H9 (cell line): ENCODE measurements around the gene TMEM50B. TPM values are rescaled to one million over a fixed set of nuclear protein-coding genes. Genes with fewer than 3 reads are reported as not detected.

ENCODE experiments used
- DNase-seq: peaks from one replicate; pipeline ENCODE4 v3.0.0-alpha.2; 2017
- H2AFZ ChIP-seq: one replicate; pipeline ENCODE4 v1.6.1; 2013; ENCODE audit warnings: mild to moderate bottlenecking, low read length, control low read depth, moderate library complexity
- H2AK5ac ChIP-seq: 2 replicates; pipeline ENCODE4 v1.6.1; 2013; ENCODE audit warnings: low read length, control low read depth, mixed read lengths; ENCODE audit not compliant: insufficient read length
- H2BK120ac ChIP-seq: one replicate; pipeline ENCODE4 v1.6.1; 2013; ENCODE audit warnings: low read depth, mild to moderate bottlenecking, low read length, control low read depth, inconsistent platforms; ENCODE audit not compliant: poor library complexity, severe bottlenecking
- H2BK12ac ChIP-seq: 2 replicates; pipeline ENCODE4 v1.6.1; 2013; ENCODE audit warnings: low read length, control low read depth, mixed read lengths, low read depth; ENCODE audit not compliant: insufficient read length
- H2BK15ac ChIP-seq: 2 replicates; pipeline ENCODE4 v1.6.1; 2013; ENCODE audit warnings: low read depth, low read length, control low read depth
- H2BK20ac ChIP-seq: one replicate; pipeline ENCODE4 v1.6.1; 2013; ENCODE audit warnings: low read depth, mild to moderate bottlenecking, low read length, control low read depth, inconsistent platforms; ENCODE audit not compliant: poor library complexity, severe bottlenecking
- H2BK5ac ChIP-seq: 2 replicates; pipeline ENCODE4 v1.6.1; 2013; ENCODE audit warnings: low read length, control low read depth, mixed read lengths; ENCODE audit not compliant: insufficient read length
- H3K14ac ChIP-seq: 2 replicates; pipeline ENCODE4 v1.6.1; 2013; ENCODE audit warnings: low read length, control low read depth; ENCODE audit not compliant: insufficient read depth
- H3K18ac ChIP-seq: 2 replicates; pipeline ENCODE4 v1.6.1; 2013; ENCODE audit warnings: low read depth, mild to moderate bottlenecking, mixed read lengths, low read length, control low read depth; ENCODE audit not compliant: insufficient read length
- H3K23ac ChIP-seq: 2 replicates; pipeline ENCODE4 v1.6.1; 2013; ENCODE audit warnings: low read length, control low read depth, mixed read lengths, low read depth; ENCODE audit not compliant: insufficient read length
- H3K23me2 ChIP-seq: 2 replicates; pipeline ENCODE4 v1.6.1; 2013; ENCODE audit warnings: low read depth, mild to moderate bottlenecking, mixed read lengths, low read length, control low read depth; ENCODE audit not compliant: insufficient read length, poor library complexity, severe bottlenecking
- H3K27ac ChIP-seq: 2 replicates; pipeline ENCODE4 v1.5.1; 2013; ENCODE audit warnings: low read length, control low read depth, mixed read lengths, low read depth; ENCODE audit not compliant: insufficient read length
- H3K27me3 ChIP-seq: 2 replicates; pipeline ENCODE4 v1.6.1; 2013; ENCODE audit warnings: low read length, control low read depth, inconsistent platforms; ENCODE audit not compliant: insufficient read depth
- H3K4ac ChIP-seq: 2 replicates; pipeline ENCODE4 v1.6.1; 2013; ENCODE audit warnings: low read depth, mild to moderate bottlenecking, control low read depth, inconsistent platforms, low read length, moderate library complexity
- H3K4me1 ChIP-seq: 2 replicates; pipeline ENCODE4 v1.6.1; 2013; ENCODE audit warnings: low read length, control low read depth, inconsistent platforms; ENCODE audit not compliant: insufficient read depth
- H3K4me2 ChIP-seq: 2 replicates; pipeline ENCODE4 v1.6.1; 2013; ENCODE audit warnings: low read length, control low read depth, mixed read lengths; ENCODE audit not compliant: insufficient read length, insufficient read depth
- H3K56ac ChIP-seq: 2 replicates; pipeline ENCODE4 v1.6.1; 2013; ENCODE audit warnings: low read depth, mild to moderate bottlenecking, mixed read lengths, low read length, control low read depth; ENCODE audit not compliant: insufficient read length
- H3K79me1 ChIP-seq: 2 replicates; pipeline ENCODE4 v1.6.1; 2013; ENCODE audit warnings: low read depth, mild to moderate bottlenecking, moderate library complexity, low read length, control low read depth, inconsistent platforms; ENCODE audit not compliant: insufficient read depth, poor library complexity, severe bottlenecking
- H3K79me2 ChIP-seq: 2 replicates; pipeline ENCODE4 v1.6.1; 2013; ENCODE audit warnings: low read length, control low read depth, inconsistent platforms; ENCODE audit not compliant: insufficient read depth
- H3K9ac ChIP-seq: 2 replicates; pipeline ENCODE4 v1.6.1; 2013; ENCODE audit warnings: low read length, control low read depth, mixed read lengths; ENCODE audit not compliant: insufficient read length; ENCODE audit errors: extremely low read depth
- H3K9me3 ChIP-seq: one replicate; pipeline ENCODE4 v1.6.1; 2013; ENCODE audit warnings: low read depth, low read length, inconsistent platforms; ENCODE audit not compliant: control insufficient read depth
- H3T11ph ChIP-seq: one replicate; pipeline ENCODE4 v1.6.1; 2013; ENCODE audit warnings: mild to moderate bottlenecking, low read length, control low read depth, inconsistent platforms
- H4K20me1 ChIP-seq: one replicate; pipeline ENCODE4 v1.6.1; 2013; ENCODE audit not compliant: control insufficient read depth, insufficient read length, insufficient read depth
- H4K5ac ChIP-seq: 2 replicates; pipeline ENCODE4 v1.6.1; 2013; ENCODE audit warnings: low read depth, mild to moderate bottlenecking, mixed read lengths, low read length, control low read depth; ENCODE audit not compliant: insufficient read length
- H4K8ac ChIP-seq: replicated peaks from 2 replicates; pipeline ENCODE4 v1.6.1; 2013; ENCODE audit warnings: low read length, control low read depth, mixed read lengths, low read depth; ENCODE audit not compliant: insufficient read length
- H4K91ac ChIP-seq: 2 replicates; pipeline ENCODE4 v1.6.1; 2013; ENCODE audit warnings: low read depth, mild to moderate bottlenecking, moderate library complexity, mixed read lengths, low read length, control low read depth; ENCODE audit not compliant: insufficient read length
- H3K27ac Mint-ChIP-seq, 3 experiments: 2 replicates in 2 of 3; 3 replicates in 1 of 3; pipeline ENCODE4 v1.8.0; 2020 to 2021; ENCODE audit warnings: mixed read lengths in 3 of 3, mild to moderate bottlenecking in 1 of 3, moderate library complexity in 1 of 3
- H3K27me3 Mint-ChIP-seq: 2 replicates; pipeline ENCODE4 v1.8.0; 2021; ENCODE audit warnings: low read depth, mild to moderate bottlenecking, moderate library complexity, mixed read lengths
- H3K36me3 Mint-ChIP-seq, 3 experiments: 2 replicates in 2 of 3; 3 replicates in 1 of 3; pipeline ENCODE4 v1.8.0; 2020 to 2021; ENCODE audit warnings: low read depth in 3 of 3, mixed read lengths in 3 of 3; ENCODE audit not compliant: insufficient read depth in 1 of 3
- H3K4me1 Mint-ChIP-seq, 2 experiments: 2 replicates each; pipeline ENCODE4 v1.8.0; 2020; ENCODE audit warnings: mixed read lengths in 2 of 2
- H3K4me3 Mint-ChIP-seq, 2 experiments: 2 replicates in 1 of 2; 3 replicates in 1 of 2; pipeline ENCODE4 v1.8.0; 2020 to 2021; ENCODE audit warnings: mild to moderate bottlenecking in 2 of 2, mixed read lengths in 2 of 2, moderate library complexity in 1 of 2
- H3K9me3 Mint-ChIP-seq, 2 experiments: 2 replicates in 1 of 2; 3 replicates in 1 of 2; pipeline ENCODE4 v1.8.0; 2020; ENCODE audit warnings: mild to moderate bottlenecking in 2 of 2, mixed read lengths in 2 of 2, moderate library complexity in 1 of 2
- CTCF ChIP-seq: fragments of 200-600 bp; sonication (generic); conservative IDR thresholded peaks from 3 replicates; pipeline ENCODE4 v1.8.0; 2021; ENCODE audit warnings: antibody characterized with exemption, mild to moderate bottlenecking
- WGBS: extraction: QIAGEN DNeasy Blood & Tissue Kit; methylation state at CpG from one replicate; pipeline ENCODE4 v1.1.7; 2013; ENCODE audit warnings: missing lambda C conversion rate, low lambda C conversion rate, mixed read lengths; ENCODE audit not compliant: insufficient read length; ENCODE audit errors: extremely low coverage; 5-methylcytosine and 5-hydroxymethylcytosine counted together
- total RNA-seq: library from RNA; stranded (reverse); gene quantifications from 2 replicates; pipeline ENCODE4 v1.2.1, GENCODE V29; 2021

The TMEM50B gene
- total RNA-seq, 1 experiment from 2014 or later, result 17.6 TPM

DNA sequence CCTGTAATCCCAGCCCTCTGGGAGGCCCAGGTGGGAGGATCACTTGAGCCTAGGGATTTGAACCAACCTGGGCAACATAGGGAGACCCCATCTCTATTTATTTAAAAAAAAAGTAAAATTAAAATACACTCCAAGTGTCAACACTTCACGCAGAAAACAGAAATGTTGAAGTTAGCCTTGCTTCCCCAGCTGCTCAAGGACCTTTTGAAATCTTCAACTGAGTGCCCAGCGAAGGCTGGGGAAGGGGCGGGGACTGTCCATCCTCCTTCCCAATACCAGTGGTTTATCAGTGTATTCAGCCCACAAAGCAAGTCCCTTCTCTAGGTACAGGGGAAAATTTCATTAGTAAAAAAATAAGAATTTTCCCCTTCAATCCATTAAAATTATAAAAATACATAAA, 14.0 kb upstream of the TMEM50B start:
- Histone ChIP-seq H3K23ac (no peak overlapping the region), H2BK15ac (no peak overlapping the region), H3K4me2 (no peak overlapping the region), H3K23me2 (peaks cover 7% of the 10 kb centered on the region), H2BK120ac (no peak overlapping the region), H3K18ac (no peak overlapping the region), H3K27me3 (no peaks in the 10 kb centered on the region), H3K79me1 (no peaks in the 10 kb centered on the region), H4K20me1 (no peaks in the 10 kb centered on the region), H2AFZ (no peak overlapping the region), H2BK5ac (no peak overlapping the region), H3K4ac (no peak overlapping the region), H2BK20ac (no peak overlapping the region), H4K91ac (no peak overlapping the region), H3K27ac (no peak overlapping the region), H3K14ac (no peak overlapping the region), H4K8ac (no peak overlapping the region), H3T11ph (no peak overlapping the region), H3K56ac (no peak overlapping the region), H2BK12ac (no peak overlapping the region), H3K9me3 (no peaks in the 10 kb centered on the region), H3K4me1 (0 out of 2 replicates have a peak, but pooled peaks cover 2% of the 10 kb centered on the region), H3K9ac (no peak overlapping the region), H4K5ac (no peak overlapping the region), H3K79me2 (no peaks in the 10 kb centered on the region), H2AK5ac (no peak overlapping the region)
- TF ChIP-seq CTCF, result no peak
- Mint-ChIP-seq H3K4me3 (no peak overlapping the region), H3K27ac (no peak overlapping the region), H3K4me1 (peaks cover 27 to 33% of the 10 kb centered on the region in 2 experiments), H3K36me3 (peaks cover 0 to 6% (median 4%) of the 10 kb centered on the region in 3 experiments; a peak in 4 of 7 replicates), H3K9me3 (no peaks in the 10 kb centered on the region; a peak in 2 of 5 replicates), H3K27me3 (no peaks in the 10 kb centered on the region; the same call in 1 of the 2 replicates)
- WGBS, result no CpG with 5 or more reads among the region's 3 CpGs
- DNase-seq, result no peak
